ENCODE data around the gene ZFHX3. TPM values are rescaled to one million over a fixed set of nuclear protein-coding genes. Genes with fewer than 3 reads are reported as not detected.

ZFHX3 gene, protein sequence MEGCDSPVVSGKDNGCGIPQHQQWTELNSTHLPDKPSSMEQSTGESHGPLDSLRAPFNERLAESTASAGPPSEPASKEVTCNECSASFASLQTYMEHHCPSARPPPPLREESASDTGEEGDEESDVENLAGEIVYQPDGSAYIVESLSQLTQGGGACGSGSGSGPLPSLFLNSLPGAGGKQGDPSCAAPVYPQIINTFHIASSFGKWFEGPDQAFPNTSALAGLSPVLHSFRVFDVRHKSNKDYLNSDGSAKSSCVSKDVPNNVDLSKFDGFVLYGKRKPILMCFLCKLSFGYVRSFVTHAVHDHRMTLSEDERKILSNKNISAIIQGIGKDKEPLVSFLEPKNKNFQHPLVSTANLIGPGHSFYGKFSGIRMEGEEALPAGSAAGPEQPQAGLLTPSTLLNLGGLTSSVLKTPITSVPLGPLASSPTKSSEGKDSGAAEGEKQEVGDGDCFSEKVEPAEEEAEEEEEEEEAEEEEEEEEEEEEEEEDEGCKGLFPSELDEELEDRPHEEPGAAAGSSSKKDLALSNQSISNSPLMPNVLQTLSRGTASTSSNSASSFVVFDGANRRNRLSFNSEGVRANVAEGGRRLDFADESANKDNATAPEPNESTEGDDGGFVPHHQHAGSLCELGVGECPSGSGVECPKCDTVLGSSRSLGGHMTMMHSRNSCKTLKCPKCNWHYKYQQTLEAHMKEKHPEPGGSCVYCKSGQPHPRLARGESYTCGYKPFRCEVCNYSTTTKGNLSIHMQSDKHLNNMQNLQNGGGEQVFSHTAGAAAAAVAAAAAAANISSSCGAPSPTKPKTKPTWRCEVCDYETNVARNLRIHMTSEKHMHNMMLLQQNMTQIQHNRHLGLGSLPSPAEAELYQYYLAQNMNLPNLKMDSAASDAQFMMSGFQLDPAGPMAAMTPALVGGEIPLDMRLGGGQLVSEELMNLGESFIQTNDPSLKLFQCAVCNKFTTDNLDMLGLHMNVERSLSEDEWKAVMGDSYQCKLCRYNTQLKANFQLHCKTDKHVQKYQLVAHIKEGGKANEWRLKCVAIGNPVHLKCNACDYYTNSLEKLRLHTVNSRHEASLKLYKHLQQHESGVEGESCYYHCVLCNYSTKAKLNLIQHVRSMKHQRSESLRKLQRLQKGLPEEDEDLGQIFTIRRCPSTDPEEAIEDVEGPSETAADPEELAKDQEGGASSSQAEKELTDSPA (N-terminal part only)
- polyA plus RNA-seq, result 0.75 to 1.4 TPM (median 1.2 TPM) in 3 replicates
- polyA plus RNA-seq (2011; ENCODE audit: low read depth), result 3.3 TPM
- polyA plus RNA-seq (2011; cell fraction: cytosol; rRNA removed), result 1.1 and 1.3 TPM in 2 replicates
- 5.2 TPM in 2 replicates for polyA plus RNA-seq (2011; cell fraction: nucleus; rRNA removed)
- polyA plus RNA-seq (2012; ENCODE audit: low replicate concordance), result 2.7 and 3.2 TPM in 2 replicates
- polyA minus RNA-seq, result 3.6 to 9.0 TPM (median 4.0 TPM) in 3 replicates
- 4.4 TPM for polyA minus RNA-seq (2011; cell fraction: cytosol; rRNA and poly(A)+ RNA removed)
- polyA minus RNA-seq (2011; cell fraction: nucleus; rRNA and poly(A)+ RNA removed), result 7.0 and 9.5 TPM in 2 replicates

DNA sequence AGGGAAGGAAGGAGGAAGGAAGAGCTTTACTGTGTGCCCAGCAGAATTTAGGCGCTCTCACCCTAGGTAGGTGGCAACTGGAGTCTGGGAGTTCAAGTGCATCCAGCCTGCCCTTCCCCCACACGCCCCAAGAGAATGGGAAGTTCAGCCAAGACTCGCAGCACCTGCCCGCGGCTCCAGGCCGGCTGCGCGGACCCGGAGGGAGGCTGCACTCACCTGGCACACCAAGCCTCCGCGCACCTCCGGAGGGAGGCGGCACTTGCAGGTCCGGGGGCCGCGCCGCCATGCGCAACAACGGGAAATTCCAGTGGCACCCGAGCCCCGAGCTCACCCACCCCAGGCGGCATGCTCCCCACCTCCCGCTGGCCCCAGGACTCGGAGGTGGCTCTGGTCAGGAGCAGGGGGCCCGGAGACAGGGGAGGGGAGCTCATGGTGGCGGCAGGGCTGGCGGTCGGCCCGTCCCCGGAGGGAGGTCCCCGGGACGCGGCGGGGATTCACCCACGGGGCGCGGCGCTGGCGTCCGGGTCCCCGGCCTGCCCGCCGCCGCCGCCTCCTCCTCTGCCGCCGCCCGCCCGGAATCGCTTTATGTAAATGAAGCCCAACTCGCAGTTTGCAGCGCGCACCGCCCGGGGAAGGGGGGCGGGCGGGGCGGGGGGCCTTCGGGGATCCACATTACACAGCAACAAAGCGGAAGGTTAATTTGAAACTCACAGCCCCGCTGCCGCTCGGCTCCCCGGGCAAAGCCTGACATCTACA is at the start of gene ZFHX3:
TSS of gene ZFHX3 (minus strand) at position 593 of the 756 bp plus-strand sequence. CDS start 87,983 bp downstream, outside the sequence.
- dilution Hi-C loops (cut with MboI; ENCODE audit: extremely low pct_ligation_motif_present, low sequenced_read_pairs), result no loop called here
- DNase-seq (ENCODE audit: low read depth, low spot score), result no peak
- no peaks in the 10 kb centered on the region for H3K9me3 ChIP-seq (ENCODE audit: control insufficient read depth, low read depth, low read length)
- no peak for TF ChIP-seq EZH2 (IDR thresholded peaks at IDR 0.05; ENCODE audit: low read length)
- TF ChIP-seq, protein P1, sequence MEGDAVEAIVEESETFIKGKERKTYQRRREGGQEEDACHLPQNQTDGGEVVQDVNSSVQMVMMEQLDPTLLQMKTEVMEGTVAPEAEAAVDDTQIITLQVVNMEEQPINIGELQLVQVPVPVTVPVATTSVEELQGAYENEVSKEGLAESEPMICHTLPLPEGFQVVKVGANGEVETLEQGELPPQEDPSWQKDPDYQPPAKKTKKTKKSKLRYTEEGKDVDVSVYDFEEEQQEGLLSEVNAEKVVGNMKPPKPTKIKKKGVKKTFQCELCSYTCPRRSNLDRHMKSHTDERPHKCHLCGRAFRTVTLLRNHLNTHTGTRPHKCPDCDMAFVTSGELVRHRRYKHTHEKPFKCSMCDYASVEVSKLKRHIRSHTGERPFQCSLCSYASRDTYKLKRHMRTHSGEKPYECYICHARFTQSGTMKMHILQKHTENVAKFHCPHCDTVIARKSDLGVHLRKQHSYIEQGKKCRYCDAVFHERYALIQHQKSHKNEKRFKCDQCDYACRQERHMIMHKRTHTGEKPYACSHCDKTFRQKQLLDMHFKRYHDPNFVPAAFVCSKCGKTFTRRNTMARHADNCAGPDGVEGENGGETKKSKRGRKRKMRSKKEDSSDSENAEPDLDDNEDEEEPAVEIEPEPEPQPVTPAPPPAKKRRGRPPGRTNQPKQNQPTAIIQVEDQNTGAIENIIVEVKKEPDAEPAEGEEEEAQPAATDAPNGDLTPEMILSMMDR (optimal IDR thresholded peaks at IDR 0.05 in 1 of 3, IDR thresholded peaks at IDR 0.05 in 1 of 3, conservative IDR thresholded peaks at IDR 0.05 in 1 of 3; ENCODE audit: extremely low read depth in 1 of 3, insufficient read depth in 2 of 3, low read length in 3 of 3), result peak in 2 of 3 experiments; percentile 23 to 52
- H3K9ac ChIP-seq (ENCODE audit: control insufficient read depth, extremely low read depth, insufficient read depth, low read length), result peak within 1 kb of the TSS; percentile 67
- H3K27me3 ChIP-seq (ENCODE audit: control insufficient read depth, extremely low read depth, insufficient read depth, low read length), result no peaks in the 10 kb centered on the region
- no peaks in the 10 kb centered on the region for H3K36me3 ChIP-seq (ENCODE audit: control insufficient read depth in 2 of 2, extremely low read depth in 1 of 2, insufficient read depth in 2 of 2, low read length in 2 of 2)
- peaks cover 3% of the 10 kb centered on the region for H4K20me1 ChIP-seq (ENCODE audit: control insufficient read depth, extremely low read depth, insufficient read depth, low read length)
- no peaks in the 10 kb centered on the region for H3K9me1 ChIP-seq (ENCODE audit: control insufficient read depth, extremely low read depth, insufficient read depth, low read length)
- H3K4me2 ChIP-seq (ENCODE audit: control insufficient read depth, extremely low read depth, insufficient read depth, low read depth, low read length), result peak within 1 kb of the TSS; percentile 82
- H2AFZ ChIP-seq (ENCODE audit: control insufficient read depth, low read length), result peak within 1 kb of the TSS; percentile 56
- H3K4me3 ChIP-seq (ENCODE audit: control insufficient read depth in 2 of 3, extremely low read depth in 1 of 3, insufficient read depth in 2 of 3, low read depth in 1 of 3, low read length in 3 of 3), result peak within 1 kb of the TSS; percentile 61 to 82 (median 64)
- peaks cover 12% of the 10 kb centered on the region for H3K4me1 ChIP-seq (ENCODE audit: control insufficient read depth, extremely low read depth, insufficient read depth, low read length)
- no peak for FAIRE-seq
- H3K27ac ChIP-seq (ENCODE audit: control insufficient read depth, insufficient read depth, low read length), result peak within 1 kb of the TSS; percentile 21
- peaks cover 27% of the 10 kb centered on the region for H3K79me2 ChIP-seq (ENCODE audit: control insufficient read depth, insufficient read depth, low read length)

DNA sequence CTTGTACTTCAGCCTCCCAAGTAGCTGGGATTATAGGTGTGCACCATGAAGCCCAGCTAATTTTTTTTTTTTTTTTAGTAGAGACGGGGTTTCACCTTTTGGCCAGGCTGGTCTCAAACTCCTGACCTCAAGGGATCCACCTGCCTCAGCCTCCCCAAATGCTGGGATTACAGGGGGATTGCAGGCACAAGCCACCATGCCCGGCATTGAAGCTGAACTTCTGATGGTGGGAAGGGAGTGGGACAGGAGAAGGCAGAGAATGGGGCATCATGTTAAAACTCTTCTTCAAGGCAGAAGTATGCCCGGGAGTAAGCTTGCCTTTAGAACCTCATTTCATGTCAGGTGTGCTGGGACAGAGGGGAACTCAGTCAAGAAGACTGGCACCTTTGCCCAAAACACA is 48.6 kb upstream of the ZFHX3 start:
- H4K20me1 ChIP-seq (ENCODE audit: control insufficient read depth, extremely low read depth, insufficient read depth, low read length), result no peaks in the 10 kb centered on the region
- H3K79me2 ChIP-seq (ENCODE audit: control insufficient read depth, insufficient read depth, low read length), result no peaks in the 10 kb centered on the region
- FAIRE-seq (no peak), DNase-seq (ENCODE audit: low read depth, low spot score) (no peak)
- H2AFZ ChIP-seq (ENCODE audit: control insufficient read depth, low read length), result no peak overlapping the region
- H3K36me3 ChIP-seq (ENCODE audit: control insufficient read depth in 2 of 2, extremely low read depth in 1 of 2, insufficient read depth in 2 of 2, low read length in 2 of 2), result no peaks in the 10 kb centered on the region
- no peaks in the 10 kb centered on the region for H3K9me1 ChIP-seq (ENCODE audit: control insufficient read depth, extremely low read depth, insufficient read depth, low read length)
- H3K27me3 ChIP-seq (ENCODE audit: control insufficient read depth, extremely low read depth, insufficient read depth, low read length), result peaks cover 13% of the 10 kb centered on the region
- no peaks in the 10 kb centered on the region for H3K9me3 ChIP-seq (ENCODE audit: control insufficient read depth, low read depth, low read length)
- no peak overlapping the region for H3K27ac ChIP-seq (ENCODE audit: control insufficient read depth, insufficient read depth, low read length)
- no peaks in the 10 kb centered on the region for H3K4me1 ChIP-seq (ENCODE audit: control insufficient read depth, extremely low read depth, insufficient read depth, low read length)
- no peak overlapping the region for H3K4me3 ChIP-seq (ENCODE audit: control insufficient read depth in 2 of 3, extremely low read depth in 1 of 3, insufficient read depth in 2 of 3, low read depth in 1 of 3, low read length in 3 of 3)
- TF ChIP-seq, protein P1 (optimal IDR thresholded peaks at IDR 0.05 in 1 of 3, IDR thresholded peaks at IDR 0.05 in 1 of 3, conservative IDR thresholded peaks at IDR 0.05 in 1 of 3; ENCODE audit: extremely low read depth in 1 of 3, insufficient read depth in 2 of 3, low read length in 3 of 3), result no peak
- TF ChIP-seq EZH2 (IDR thresholded peaks at IDR 0.05; ENCODE audit: low read length), result no peak
- no peak overlapping the region for H3K9ac ChIP-seq (ENCODE audit: control insufficient read depth, extremely low read depth, insufficient read depth, low read length)
- no peak overlapping the region for H3K4me2 ChIP-seq (ENCODE audit: control insufficient read depth, extremely low read depth, insufficient read depth, low read depth, low read length)
- dilution Hi-C loops (cut with MboI; ENCODE audit: extremely low pct_ligation_motif_present, low sequenced_read_pairs), result no loop called here
